Gastroesophageal sphincter (tissue), 4 donors: ENCODE results near the gene CCHCR1. TPM values are rescaled to one million over a fixed set of nuclear protein-coding genes. Genes with fewer than 3 reads are reported as not detected.
"Not testable (repeated sequence)": the region's sequence is repeated elsewhere in the genome, so short reads cannot be mapped to it uniquely, and the experiment has no call there.

Experiments
- ATAC-seq: fragments of 150-250 bp; one replicate; pipeline ENCODE4 v1.9.1; 2016; ENCODE audit warnings: mild to moderate bottlenecking, moderate library complexity
- H3K27ac ChIP-seq, 4 donors: fragments of 200-600 bp; sonication (generic) in 3 of 4; 1 replicate in 3 of 4; 2 replicates in 1 of 4; pipeline ENCODE4 v1.5.1; 2016 to 2019
- H3K27me3 ChIP-seq: fragments of 200-600 bp; sonication (generic); one replicate; pipeline ENCODE4 v1.5.1; 2019
- H3K36me3 ChIP-seq, 2 donors: fragments of 200-600 bp; sonication (generic); one replicate each; pipeline ENCODE4 v1.5.1; 2019; ENCODE audit warnings: control low read depth in 1 of 2
- H3K4me1 ChIP-seq, 3 donors: fragments of 200-600 bp; sonication (generic); 1 replicate in 2 of 3; 2 replicates in 1 of 3; pipeline ENCODE4 v1.5.1; 2016 to 2019; ENCODE audit warnings: control low read depth in 2 of 3
- H3K4me3 ChIP-seq, 2 donors: fragments of 200-600 bp; sonication (generic); one replicate each; pipeline ENCODE4 v1.5.1; 2019; ENCODE audit warnings: mild to moderate bottlenecking in 1 of 2, moderate library complexity in 1 of 2
- H3K9me3 ChIP-seq, 3 donors: fragments of 200-600 bp; sonication (generic); one replicate each; pipeline ENCODE4 v1.5.1; 2017 to 2019; ENCODE audit warnings: control low read depth in 2 of 3
- CTCF ChIP-seq, 4 experiments: fragments of 200-600 bp in 2 of 4; fragments of 450-650 bp in 2 of 4; sonication (generic) in 1 of 4; IDR thresholded peaks; one replicate each; pipeline ENCODE4 v1.5.1; 2017 to 2019; ENCODE audit warnings: antibody characterized with exemption in 4 of 4, mild to moderate bottlenecking in 2 of 4, moderate library complexity in 2 of 4
- EP300 ChIP-seq: sonication (generic); formaldehyde crosslinking; IDR thresholded peaks from one replicate; pipeline ENCODE4 v1.6.1; 2017; ENCODE audit warnings: antibody characterized with exemption, mild to moderate bottlenecking
- POLR2A ChIP-seq, 2 donors: fragments of 450-650 bp; IDR thresholded peaks; one replicate each; pipeline ENCODE4 v1.6.1; 2017; ENCODE audit warnings: antibody characterized with exemption in 2 of 2, mild to moderate bottlenecking in 2 of 2, moderate library complexity in 1 of 2
- POLR2AphosphoS5 ChIP-seq: sonication (generic); formaldehyde crosslinking; IDR thresholded peaks from one replicate; pipeline ENCODE4 v1.6.1; 2017; ENCODE audit warnings: antibody characterized with exemption
- WGBS, 2 donors: methylation state at CpG; one replicate each; pipeline ENCODE4 v1.1.5; 2018; ENCODE audit warnings: low coverage in 1 of 2; 5-methylcytosine and 5-hydroxymethylcytosine counted together
- total RNA-seq, 4 donors: library from RNA; depleted of rRNA; stranded (reverse); fragments of >200 nt; gene quantifications; one replicate each; pipeline ENCODE4 v1.1.0, GENCODE V29; 2016

The CCHCR1 gene
- total RNA-seq, 4 donors from 2014 or later = 8.2 to 15.6 (median 11.5) TPM

GRCh38 chr6:31169123-31169857 is 11.7 kb upstream of the CCHCR1 start:
- no peaks in the 10 kb centered on the region for H3K36me3 ChIP-seq
- no peak for TF ChIP-seq EP300
- TF ChIP-seq POLR2AphosphoS5 = no peak
- no peak for TF ChIP-seq POLR2A (IDR thresholded peaks at IDR 0.05)
- no peak for TF ChIP-seq CTCF (IDR thresholded peaks at IDR 0.05)
- H3K4me1 ChIP-seq = no peaks in the 10 kb centered on the region
- ATAC-seq = no peak
- H3K27ac ChIP-seq = no peak overlapping the region
- H3K4me3 ChIP-seq = no peak overlapping the region
- no peaks in the 10 kb centered on the region for H3K9me3 ChIP-seq
- 72 to 92% methylated on average over 6 to 8 of the region's 10 CpGs for WGBS, 2 donors
- peaks cover 12% of the 10 kb centered on the region for H3K27me3 ChIP-seq

GRCh38 chr6:31168606-31169005 is 11.0 kb upstream of the CCHCR1 start:
- Histone ChIP-seq H3K27me3 (peaks cover 12% of the 10 kb centered on the region), H3K4me1 (no peaks in the 10 kb centered on the region), H3K4me3 (no peak overlapping the region), H3K36me3 (no peaks in the 10 kb centered on the region), H3K27ac (no peak overlapping the region), H3K9me3 (no peaks in the 10 kb centered on the region)
- no peak for TF ChIP-seq CTCF (IDR thresholded peaks at IDR 0.05)
- TF ChIP-seq EP300 = no peak
- TF ChIP-seq POLR2A (IDR thresholded peaks at IDR 0.05) = no peak
- TF ChIP-seq POLR2AphosphoS5 = no peak
- 59 to 77% methylated on average over 2 to 3 of the region's 3 CpGs for WGBS, 2 donors
- ATAC-seq = no peak

GRCh38 chr6:31165986-31166385 is 8.4 kb upstream of the CCHCR1 start:
- Histone ChIP-seq H3K9me3 (no peaks in the 10 kb centered on the region), H3K36me3 (peaks cover 0 to 18% of the 10 kb centered on the region in 2 donors), H3K4me1 (no peaks in the 10 kb centered on the region), H3K27ac (no peak overlapping the region), H3K4me3 (no peak overlapping the region), H3K27me3 (peaks cover 1% of the 10 kb centered on the region)
- 65 to 70% methylated on average over 2 to 4 of the region's 5 CpGs for WGBS, 2 donors
- TF ChIP-seq CTCF (IDR thresholded peaks at IDR 0.05) = no peak
- no peak for TF ChIP-seq POLR2AphosphoS5
- TF ChIP-seq EP300 = no peak
- TF ChIP-seq POLR2A (IDR thresholded peaks at IDR 0.05) = no peak
- ATAC-seq = no peak

- not testable (repeated sequence) for H3K27me3 ChIP-seq, ATAC-seq, H3K27ac ChIP-seq, H3K4me3 ChIP-seq, H3K9me3 ChIP-seq, H3K4me1 ChIP-seq
- 76 to 94% methylated on average over 9 to 11 of the region's 17 CpGs for WGBS, 2 donors
- H3K36me3 ChIP-seq = peaks cover 0 to 18% of the 10 kb centered on the region in 2 donors
Observed at GRCh38 chr6:31165064-31165832, 7.6 kb upstream of the CCHCR1 start.

GRCh38 chr6:31164475-31165063 is 7.0 kb upstream of the CCHCR1 start:
- H3K27ac ChIP-seq, H3K9me3 ChIP-seq, ATAC-seq, H3K4me1 ChIP-seq, H3K27me3 ChIP-seq, H3K4me3 ChIP-seq: not testable (repeated sequence)
- H3K36me3 ChIP-seq = peaks cover 0 to 18% of the 10 kb centered on the region in 2 donors
- WGBS, 2 donors = no CpG with 5 or more reads among the region's 9 CpGs

GRCh38 chr6:31163922-31164321 is 6.3 kb upstream of the CCHCR1 start:
- Histone ChIP-seq H3K27me3 (no peaks in the 10 kb centered on the region), H3K36me3 (peaks cover 0 to 18% of the 10 kb centered on the region in 2 donors), H3K4me1 (peaks cover 0 to 11% (median 8%) of the 10 kb centered on the region in 3 donors), H3K4me3 (no peak overlapping the region), H3K27ac (no peak overlapping the region), H3K9me3 (no peaks in the 10 kb centered on the region)
- ATAC-seq = no peak
- TF ChIP-seq CTCF (IDR thresholded peaks at IDR 0.05) = no peak
- no peak for TF ChIP-seq EP300
- TF ChIP-seq POLR2A (IDR thresholded peaks at IDR 0.05) = no peak
